ENCODE results near the gene IFNG. TPM values are rescaled to one million over a fixed set of nuclear protein-coding genes. Genes with fewer than 3 reads are reported as not detected.
"Not testable (repeated sequence)": the region's sequence is repeated elsewhere in the genome, so short reads cannot be mapped to it uniquely, and the experiment has no call there.

Gene IFNG
- total RNA-seq = 3.4 and 3.6 TPM in 2 replicates

GRCh38 chr12:68159681-68160304 lies at the start of gene IFNG:
TSS of gene IFNG (minus strand) at chr12:68159740. CDS start at chr12:68159615, 125 bp downstream.
- intact Hi-C loops (cut with micrococcal nuclease) = no loop called here

DNA sequence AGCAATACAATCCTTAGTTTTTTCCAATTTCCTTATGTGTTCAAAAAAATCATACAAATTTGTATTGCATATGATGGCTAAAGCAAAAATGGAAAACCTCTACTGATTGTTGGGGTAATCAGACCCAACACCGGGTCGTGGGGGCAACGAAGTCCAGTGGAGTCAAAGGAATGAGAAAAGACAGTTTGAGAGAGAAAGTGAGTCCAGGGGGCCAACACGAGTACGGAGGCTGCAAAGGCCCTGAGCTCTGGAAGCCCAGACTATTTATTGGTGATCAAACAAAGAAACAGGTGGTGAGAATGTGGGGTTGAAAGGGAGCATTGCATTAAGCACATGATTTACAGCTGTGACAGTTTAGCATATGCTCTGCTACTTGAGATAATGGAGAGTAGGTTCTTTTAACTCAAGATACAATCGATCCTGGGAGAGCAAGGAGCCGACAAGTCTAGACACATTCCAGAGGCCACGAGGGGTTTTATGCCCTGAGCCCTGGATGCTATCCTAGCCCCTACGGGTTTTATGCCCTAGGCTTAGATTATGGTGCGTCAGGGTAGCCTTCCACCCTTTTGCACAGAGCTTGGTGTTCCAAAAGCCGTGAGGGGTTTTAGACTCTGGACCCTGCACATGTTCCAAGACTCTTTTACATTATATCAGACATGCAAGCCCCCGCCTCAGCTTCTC lies 49.6 kb upstream of the IFNG start:
- intact Hi-C loops (cut with micrococcal nuclease) = not testable (repeated sequence)

GRCh38 chr12:68207276-68207675 lies 47.7 kb upstream of the IFNG start:
- intact Hi-C loops (cut with micrococcal nuclease) = no loop called here

GRCh38 chr12:68206446-68206845 lies 46.9 kb upstream of the IFNG start:
- intact Hi-C loops (cut with micrococcal nuclease) = no loop called here

DNA sequence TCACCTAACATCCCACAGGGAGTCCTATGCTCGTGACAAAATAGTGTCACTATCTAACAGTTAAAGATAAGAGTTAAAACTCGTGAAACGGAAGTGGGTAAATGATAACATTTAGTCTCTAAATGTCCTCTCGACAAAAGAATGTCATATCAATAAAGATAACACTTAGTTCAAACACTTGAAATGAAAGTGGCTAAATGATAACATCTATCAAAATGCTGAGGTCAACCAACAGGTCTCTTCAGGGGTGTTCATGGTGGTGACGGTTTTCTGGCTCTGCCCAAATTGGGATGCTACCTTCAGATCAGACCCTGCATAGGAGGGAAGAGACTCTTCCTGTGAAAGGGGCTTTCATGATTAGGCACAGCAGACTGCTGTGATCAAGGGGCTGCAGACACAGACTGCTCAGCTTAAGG lies 43.9 kb upstream of the IFNG start:
- intact Hi-C loops (cut with micrococcal nuclease) = loop anchor here (1.0 to 5.0 kb wide), 3 partner anchors 14 to 161 kb away; no protein-coding TSS in a partner anchor

- intact Hi-C loops (cut with micrococcal nuclease) = loop anchor here (5.0 kb wide), 2 partner anchors 84 to 159 kb away; no protein-coding TSS in a partner anchor
Measured at GRCh38 chr12:68200854-68201253, 41.3 kb upstream of the IFNG start.

- intact Hi-C loops (cut with micrococcal nuclease) = no loop called here
Measured at GRCh38 chr12:68199127-68199526, 39.6 kb upstream of the IFNG start.

DNA sequence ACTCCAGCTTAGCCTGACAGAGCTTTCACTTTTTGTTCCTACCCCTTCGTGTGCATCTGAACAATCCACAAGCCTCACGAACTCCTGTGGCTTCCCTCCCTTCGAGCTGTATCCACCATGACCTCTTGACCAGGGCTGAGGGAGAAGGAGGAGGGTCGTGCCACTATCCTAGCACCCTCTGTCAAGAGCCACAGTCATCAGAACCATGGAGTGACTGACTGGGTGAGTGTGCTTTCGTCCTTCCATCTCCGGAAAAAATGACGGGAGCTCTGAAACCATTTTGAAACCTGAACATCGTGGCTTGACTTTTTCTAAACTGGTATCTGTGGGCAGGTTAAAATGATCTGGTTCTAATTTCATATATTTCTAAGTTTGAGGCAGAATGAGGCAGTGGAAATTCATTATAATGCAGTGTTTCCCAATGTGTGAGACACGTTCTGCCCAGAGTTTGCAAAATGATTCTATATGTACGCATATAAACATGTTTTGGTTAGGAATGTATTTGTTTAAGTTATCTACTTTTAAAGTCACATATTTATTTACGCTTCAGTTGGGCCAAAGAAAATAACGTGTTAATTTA lies 39.1 kb upstream of the IFNG start:
- intact Hi-C loops (cut with micrococcal nuclease) = no loop called here

DNA sequence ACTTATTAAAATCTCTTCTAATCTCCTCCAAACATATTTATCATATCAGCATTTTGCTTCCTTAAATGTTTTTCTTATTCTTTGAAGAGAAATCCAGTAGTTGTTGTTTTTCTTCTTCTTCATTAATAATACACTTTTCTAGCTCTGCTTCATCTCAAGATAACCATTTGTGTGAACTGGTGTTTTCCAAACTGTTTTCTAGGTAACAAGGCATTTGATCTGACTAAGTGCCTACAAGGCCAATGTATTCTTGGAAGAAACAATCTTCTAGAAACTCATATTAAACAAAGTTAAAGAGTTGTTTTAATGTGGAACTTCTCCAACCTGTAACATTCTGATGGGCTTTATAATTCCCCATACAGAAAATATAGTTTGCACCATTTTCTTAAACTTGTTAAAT lies 30.8 kb upstream of the IFNG start:
- intact Hi-C loops (cut with micrococcal nuclease) = no loop called here

DNA sequence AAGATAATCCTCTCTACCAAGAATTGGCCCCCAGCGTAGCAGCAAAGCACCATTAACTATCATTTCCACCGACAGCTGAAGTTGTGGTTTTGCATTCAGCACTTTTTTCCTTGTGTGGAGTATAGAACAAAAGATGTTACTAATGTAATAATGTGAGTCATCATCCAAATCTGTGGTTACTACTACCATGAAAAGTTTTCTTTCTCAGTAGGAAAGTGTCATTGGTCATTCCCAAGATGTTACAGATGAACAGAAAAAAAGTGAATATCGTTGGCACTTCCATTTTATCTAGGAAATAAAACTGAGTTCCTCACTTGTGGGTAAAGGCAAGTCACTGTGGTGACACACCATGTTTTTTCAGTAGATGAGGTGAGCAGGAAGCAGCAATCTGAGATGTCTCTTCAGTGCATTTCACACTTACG lies 30.3 kb upstream of the IFNG start:
- intact Hi-C loops (cut with micrococcal nuclease) = loop anchor here (1.0 kb wide), 1 partner anchor 13 kb away; no protein-coding TSS in a partner anchor

- intact Hi-C loops (cut with micrococcal nuclease) = no loop called here
Measured at GRCh38 chr12:68185598-68185997, 26.1 kb upstream of the IFNG start.

GRCh38 chr12:68180792-68181744 lies 21.5 kb upstream of the IFNG start:
- intact Hi-C loops (cut with micrococcal nuclease) = no loop called here

DNA sequence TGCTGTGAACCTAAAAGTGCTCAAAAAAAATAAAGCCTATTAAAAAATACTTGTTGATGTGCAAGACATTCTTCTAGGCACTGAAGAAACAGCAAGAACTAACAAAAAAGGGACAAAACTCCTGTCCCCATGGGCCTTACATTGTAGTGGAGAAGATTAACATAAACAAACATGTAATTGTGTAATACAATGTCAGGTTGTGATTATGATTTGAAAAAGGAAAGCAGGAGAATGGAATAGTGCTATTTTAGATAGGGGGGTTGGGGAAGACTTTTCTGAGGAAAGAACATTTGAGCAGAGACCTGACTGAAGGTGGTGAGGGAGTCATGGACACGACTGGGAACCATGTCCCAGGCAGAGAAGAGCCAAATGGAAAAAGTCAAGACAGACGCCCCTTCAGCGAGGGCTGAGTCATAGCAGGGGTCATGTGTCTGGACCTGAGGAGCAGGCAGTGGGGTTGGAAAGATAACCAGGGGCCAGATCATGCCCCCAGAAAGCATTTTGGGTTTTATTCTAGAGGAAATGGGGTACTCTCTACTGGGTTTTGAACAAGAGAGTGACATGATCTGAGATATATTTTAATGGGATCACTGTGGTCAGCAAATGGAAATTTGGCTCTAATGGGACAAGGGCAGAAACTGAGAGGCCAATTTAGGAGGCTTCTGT lies 19.4 kb upstream of the IFNG start:
- intact Hi-C loops (cut with micrococcal nuclease) = no loop called here

DNA sequence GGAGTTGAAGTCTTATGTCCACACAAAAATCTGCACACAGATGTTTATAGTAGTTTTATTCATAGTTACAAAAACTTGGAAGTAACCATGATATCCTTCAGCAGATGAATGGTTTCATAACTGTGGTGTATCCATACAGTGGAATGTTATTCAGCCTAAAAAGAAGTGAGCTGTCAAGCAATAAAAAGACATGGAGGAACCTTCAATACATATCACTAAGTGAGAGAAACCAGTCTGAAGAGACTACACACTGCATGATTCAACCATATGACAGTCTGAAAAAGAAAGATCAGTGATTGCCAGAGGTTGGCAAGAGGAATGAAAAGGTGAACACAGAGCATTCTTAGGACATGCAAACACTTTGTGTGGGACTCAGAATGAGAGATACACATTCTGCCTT lies 18.6 kb upstream of the IFNG start:
- intact Hi-C loops (cut with micrococcal nuclease) = no loop called here

- intact Hi-C loops (cut with micrococcal nuclease) = no loop called here
Measured at GRCh38 chr12:68177562-68177961, 18.0 kb upstream of the IFNG start.

- intact Hi-C loops (cut with micrococcal nuclease) = no loop called here
Measured at GRCh38 chr12:68176257-68176656, 16.7 kb upstream of the IFNG start.

DNA sequence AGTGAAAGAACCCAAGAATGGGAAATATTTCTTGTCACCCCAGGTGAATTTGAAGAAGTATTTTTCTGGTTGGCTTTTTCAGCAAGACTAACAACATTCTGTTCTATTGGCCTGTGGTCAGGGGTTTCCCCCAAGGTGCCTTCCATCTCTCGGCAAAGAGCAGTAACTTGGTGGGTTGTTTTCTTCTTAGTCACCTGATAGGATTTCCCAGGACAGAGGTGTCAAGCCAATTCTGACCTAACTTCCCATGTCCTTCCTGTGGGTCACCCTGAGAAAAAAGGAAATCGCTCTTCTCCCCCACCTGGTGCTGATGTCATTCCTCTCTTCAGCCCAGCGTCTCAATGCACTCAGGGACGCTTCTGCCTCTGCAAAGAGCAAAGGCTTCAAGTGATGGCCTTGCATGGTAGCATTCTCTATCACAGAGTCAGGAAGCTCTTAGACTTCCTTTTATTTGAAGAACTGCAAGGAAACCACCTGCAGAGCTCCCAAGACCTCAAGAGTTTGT lies 16.1 kb upstream of the IFNG start:
- intact Hi-C loops (cut with micrococcal nuclease) = loop anchor here (1.0 kb wide), 1 partner anchor 56 kb away; no protein-coding TSS in a partner anchor

DNA sequence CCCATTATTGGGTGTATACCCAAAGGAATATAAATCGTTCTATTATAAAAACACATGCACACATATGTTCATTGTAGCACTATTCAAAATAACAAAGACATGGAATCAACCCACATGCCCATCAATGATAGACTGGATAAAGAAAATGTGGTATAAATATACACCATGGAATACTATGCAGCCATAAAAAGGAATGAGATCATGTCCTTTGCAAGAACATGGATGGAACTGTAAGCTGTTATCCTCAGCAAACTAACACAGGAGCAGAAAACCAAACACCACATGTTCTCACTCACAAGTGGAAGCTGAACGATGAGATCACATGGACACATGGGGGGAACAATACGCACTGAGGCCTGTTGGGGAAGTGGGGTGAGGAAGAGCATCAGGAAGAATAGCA lies 15.2 kb upstream of the IFNG start:
- intact Hi-C loops (cut with micrococcal nuclease) = loop anchor here (1.0 kb wide), 1 partner anchor 55 kb away; no protein-coding TSS in a partner anchor

GRCh38 chr12:68173792-68174191 lies 14.3 kb upstream of the IFNG start:
- intact Hi-C loops (cut with micrococcal nuclease) = no loop called here

GRCh38 chr12:68170726-68171125 lies 11.2 kb upstream of the IFNG start:
- intact Hi-C loops (cut with micrococcal nuclease) = no loop called here

All from T-helper 2 cell treated with Interferon-gamma antibody and Interleukin-4, amounts not matched to agents 100 ng/mL and 5 ng/mL, for 36 hours (primary cell).